SU-DHL-6 (cell line): ENCODE results near the gene IZUMO4.

ENCODE experiments used
- H2AFZ ChIP-seq: fragments of 200-600 bp; sonication (generic); 2 replicates; pipeline ENCODE4 v1.6.1; 2014; ENCODE audit warnings: low read depth, mild to moderate bottlenecking, moderate library complexity, mixed read lengths, antibody characterized with exemption, low read length; ENCODE audit not compliant: severe bottlenecking
- H3F3A ChIP-seq: fragments of 200-600 bp; shearing (Covaris generic); 2 replicates; pipeline ENCODE4 v1.6.0; 2016; ENCODE audit warnings: antibody characterized with exemption, mild to moderate bottlenecking; ENCODE audit not compliant: insufficient read depth
- H3K27ac ChIP-seq: fragments of 200-600 bp; sonication (generic); 2 replicates; pipeline ENCODE4 v1.5.1; 2016; ENCODE audit warnings: low read depth, mild to moderate bottlenecking, low read length, moderate library complexity, mixed read lengths
- H3K27me3 ChIP-seq: fragments of 200-600 bp; sonication (generic), shearing (Covaris generic); 2 replicates; pipeline ENCODE4 v1.6.0; 2014; ENCODE audit warnings: mild to moderate bottlenecking, low read length
- H3K36me3 ChIP-seq: fragments of 200-600 bp; sonication (generic); 2 replicates; pipeline ENCODE4 v1.6.1; 2014; ENCODE audit warnings: mild to moderate bottlenecking, low read length, mixed read lengths
- H3K4me2 ChIP-seq: fragments of 300-600, 200-600 bp; shearing (Covaris generic), sonication (generic); 2 replicates; pipeline ENCODE4 v1.6.0; 2014; ENCODE audit warnings: low read length, low read depth, mild to moderate bottlenecking; ENCODE audit not compliant: poor library complexity, severe bottlenecking
- H3K4me3 ChIP-seq: fragments of 200-600 bp; sonication (generic); 2 replicates; pipeline ENCODE4 v1.5.1; 2014; ENCODE audit warnings: antibody characterized with exemption, low read length, mild to moderate bottlenecking, mixed read lengths; ENCODE audit not compliant: insufficient read depth, poor library complexity, severe bottlenecking
- H3K79me2 ChIP-seq: fragments of 200-600 bp; sonication (generic); 2 replicates; pipeline ENCODE4 v1.6.1; 2014; ENCODE audit warnings: mild to moderate bottlenecking, low read length, moderate library complexity; ENCODE audit not compliant: insufficient read depth
- H3K9ac ChIP-seq: fragments of 200-600 bp; sonication (generic); 2 replicates; pipeline ENCODE4 v1.7.0; 2014; ENCODE audit warnings: mild to moderate bottlenecking, low read length
- H3K9me2 ChIP-seq: fragments of 200-600 bp; sonication (generic); replicated peaks from 2 replicates; pipeline ENCODE4 v1.6.1; 2014; ENCODE audit warnings: low read length; ENCODE audit not compliant: insufficient read depth
- H3K9me3 ChIP-seq: fragments of 200-600 bp; sonication (generic); 2 replicates; pipeline ENCODE4 v1.6.1; 2014; ENCODE audit warnings: low read length, mixed read lengths; ENCODE audit not compliant: insufficient read depth
- H4K20me1 ChIP-seq: fragments of 200-600 bp; sonication (generic); 2 replicates; pipeline ENCODE4 v1.6.1; 2014; ENCODE audit warnings: low read depth, mild to moderate bottlenecking, antibody characterized with exemption, low read length, moderate library complexity, mixed read lengths
- EZH2phosphoT487 ChIP-seq: fragments of 200-600 bp; sonication (generic), shearing (Covaris generic); conservative IDR thresholded peaks from 2 replicates; pipeline ENCODE4 v1.6.1; 2018; ENCODE audit warnings: mild to moderate bottlenecking, antibody characterized with exemption, low read length, moderate library complexity, mixed read lengths
- TF ChIP-seq, protein P1 (sequence below): fragments of 200-600 bp; sonication (generic); IDR thresholded peaks from one replicate; pipeline ENCODE4 v1.5.1; 2017; ENCODE audit warnings: antibody characterized with exemption, mild to moderate bottlenecking, low read length, moderate library complexity; ENCODE audit not compliant: insufficient read depth, poor library complexity, severe bottlenecking

IZUMO4 gene

DNA sequence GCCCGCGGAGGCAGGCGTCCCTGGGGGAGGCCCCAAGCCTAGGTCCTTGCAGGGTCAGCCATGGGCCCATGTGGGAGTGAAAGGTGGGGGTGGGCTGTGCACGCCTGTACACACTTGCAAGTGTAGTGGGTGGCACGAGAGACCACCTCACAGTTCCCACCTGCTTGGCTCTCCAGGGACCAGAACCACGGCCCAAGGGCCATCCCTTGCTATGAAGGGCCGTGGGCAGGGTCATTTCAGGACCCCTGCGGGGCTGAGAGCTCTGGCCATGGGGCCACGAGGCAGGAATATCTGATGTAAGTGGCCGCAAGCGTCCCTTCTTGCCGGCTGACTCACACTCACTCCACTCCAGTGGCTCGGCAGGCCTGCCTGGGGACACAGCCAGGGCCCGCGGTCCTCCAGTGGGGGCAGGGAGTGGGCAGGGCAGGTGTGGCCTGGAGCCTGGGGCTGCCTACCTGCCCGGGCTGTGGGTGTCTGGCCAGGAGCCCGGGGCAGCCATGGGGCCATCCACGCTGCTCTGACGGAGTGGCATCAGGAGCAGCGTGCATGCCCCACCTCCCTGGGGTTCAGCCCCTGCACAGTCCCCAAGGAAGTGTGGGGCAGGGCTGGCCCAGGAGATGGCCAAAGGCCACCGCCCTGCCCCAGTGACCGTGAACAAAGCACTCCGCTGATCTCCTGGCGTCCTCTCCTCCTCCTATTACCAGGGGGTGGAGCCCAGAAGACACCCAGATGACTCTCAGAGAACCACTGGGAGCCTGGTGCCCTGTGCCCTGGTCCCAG lies 37.1 kb upstream of the IZUMO4 start:
- no peaks in the 10 kb centered on the region for H3K9me2 ChIP-seq
- H3F3A ChIP-seq = peaks cover 10% of the 10 kb centered on the region; the same call in 1 of the 2 replicates
- H3K9ac ChIP-seq = peak overlapping the region; percentile 88; the same call in 1 of the 2 replicates
- no peaks in the 10 kb centered on the region for H3K79me2 ChIP-seq
- H3K27ac ChIP-seq = no peak overlapping the region
- H3K4me2 ChIP-seq = peak overlapping the region; percentile 91
- H3K27me3 ChIP-seq = no peaks in the 10 kb centered on the region
- no peak overlapping the region for H2AFZ ChIP-seq
- no peaks in the 10 kb centered on the region for H3K36me3 ChIP-seq
- H4K20me1 ChIP-seq = no peaks in the 10 kb centered on the region
- H3K9me3 ChIP-seq = no peaks in the 10 kb centered on the region
- no peak for TF ChIP-seq EZH2phosphoT487
- TF ChIP-seq, protein P1, sequence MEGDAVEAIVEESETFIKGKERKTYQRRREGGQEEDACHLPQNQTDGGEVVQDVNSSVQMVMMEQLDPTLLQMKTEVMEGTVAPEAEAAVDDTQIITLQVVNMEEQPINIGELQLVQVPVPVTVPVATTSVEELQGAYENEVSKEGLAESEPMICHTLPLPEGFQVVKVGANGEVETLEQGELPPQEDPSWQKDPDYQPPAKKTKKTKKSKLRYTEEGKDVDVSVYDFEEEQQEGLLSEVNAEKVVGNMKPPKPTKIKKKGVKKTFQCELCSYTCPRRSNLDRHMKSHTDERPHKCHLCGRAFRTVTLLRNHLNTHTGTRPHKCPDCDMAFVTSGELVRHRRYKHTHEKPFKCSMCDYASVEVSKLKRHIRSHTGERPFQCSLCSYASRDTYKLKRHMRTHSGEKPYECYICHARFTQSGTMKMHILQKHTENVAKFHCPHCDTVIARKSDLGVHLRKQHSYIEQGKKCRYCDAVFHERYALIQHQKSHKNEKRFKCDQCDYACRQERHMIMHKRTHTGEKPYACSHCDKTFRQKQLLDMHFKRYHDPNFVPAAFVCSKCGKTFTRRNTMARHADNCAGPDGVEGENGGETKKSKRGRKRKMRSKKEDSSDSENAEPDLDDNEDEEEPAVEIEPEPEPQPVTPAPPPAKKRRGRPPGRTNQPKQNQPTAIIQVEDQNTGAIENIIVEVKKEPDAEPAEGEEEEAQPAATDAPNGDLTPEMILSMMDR = no peak
- H3K4me3 ChIP-seq = no peak overlapping the region

DNA sequence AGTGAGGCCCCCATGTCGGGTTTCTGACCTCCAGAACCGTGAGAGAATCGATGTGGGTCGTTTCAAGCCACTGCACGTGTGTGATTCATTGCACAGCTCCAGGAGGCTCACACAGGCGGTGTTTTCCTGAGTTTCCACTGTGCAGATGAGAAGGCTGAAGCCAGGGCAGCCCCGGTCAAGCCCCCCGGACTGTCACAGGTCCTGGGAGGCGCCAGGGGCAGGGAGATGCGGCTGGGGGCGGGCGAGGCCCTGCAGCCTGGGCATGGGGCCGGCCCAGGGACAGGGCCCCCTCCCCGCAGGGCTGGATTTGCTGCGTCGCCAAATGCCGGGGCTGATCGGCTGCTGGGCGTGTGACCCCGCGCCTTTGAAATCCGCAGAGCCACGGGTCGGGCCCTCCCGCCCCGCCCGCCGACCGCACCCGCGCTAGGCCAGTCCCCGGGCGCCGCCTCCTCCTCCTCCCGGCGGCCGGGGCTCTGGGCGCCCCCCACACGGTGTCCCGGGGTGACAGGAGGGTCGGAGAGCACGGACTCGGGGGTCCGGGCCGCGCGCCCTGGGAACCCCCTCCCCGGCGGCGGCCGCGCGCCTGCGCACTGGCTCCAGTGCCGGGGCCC lies 35.7 kb upstream of the IZUMO4 start:
- TF ChIP-seq, protein P1 = no peak
- TF ChIP-seq EZH2phosphoT487 = no peak
- Histone ChIP-seq H3K79me2 (no peaks in the 10 kb centered on the region), H3K9me2 (no peaks in the 10 kb centered on the region), H3K4me3 (peak overlapping the region; percentile 61), H3K36me3 (no peaks in the 10 kb centered on the region), H3K27ac (peak overlapping the region; percentile 62), H3K27me3 (no peaks in the 10 kb centered on the region), H3K9me3 (no peaks in the 10 kb centered on the region), H3F3A (peaks cover 7% of the 10 kb centered on the region; the same call in 1 of the 2 replicates), H3K4me2 (peak overlapping the region; percentile 91), H2AFZ (peak overlapping the region; percentile 37), H3K9ac (peak overlapping the region; percentile 88), H4K20me1 (no peaks in the 10 kb centered on the region)

DNA sequence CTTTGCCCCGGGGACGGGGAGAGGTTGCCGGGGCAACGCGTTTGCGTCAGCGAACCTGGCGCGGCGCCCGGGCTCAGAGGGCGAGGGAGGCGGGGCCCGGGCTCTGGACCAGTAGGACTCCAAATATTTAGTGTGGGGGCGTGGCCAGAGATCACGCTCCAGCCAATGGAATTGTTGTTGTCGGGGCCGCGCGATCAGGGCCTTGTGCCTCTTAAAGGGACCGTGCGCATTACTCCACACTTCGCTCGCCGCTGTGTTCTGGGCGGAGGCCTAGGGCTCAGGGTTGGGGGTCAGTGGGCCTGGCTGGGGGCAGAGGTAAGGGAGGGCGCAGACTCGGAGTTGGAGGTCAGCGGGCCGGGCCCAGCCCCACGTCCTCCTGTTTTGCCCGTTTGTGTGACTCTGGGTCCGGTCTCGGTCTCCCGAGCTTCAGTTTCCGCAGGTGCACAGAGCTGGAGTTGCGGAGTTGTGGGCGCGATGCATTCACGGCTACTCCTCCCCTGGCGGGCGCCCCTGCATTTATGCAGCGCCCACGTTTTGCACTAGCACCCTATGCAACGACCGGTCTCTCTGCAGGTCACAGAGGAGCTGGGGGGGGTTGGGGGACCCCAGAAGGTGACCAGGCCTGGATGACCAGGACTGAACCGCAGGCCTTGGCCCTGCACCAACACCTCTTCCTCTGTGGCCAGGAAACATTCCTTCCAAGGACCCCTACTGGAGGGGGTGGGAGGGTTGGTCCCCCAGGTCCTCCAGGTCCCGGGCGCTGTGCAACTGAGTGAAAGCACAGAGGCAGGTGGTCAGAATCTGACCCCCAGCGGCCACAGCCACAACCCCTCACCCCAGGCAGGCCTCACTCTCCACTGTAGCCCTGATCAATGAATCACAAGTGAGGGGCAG lies 35.0 kb upstream of the IZUMO4 start:
- H3K9ac ChIP-seq = peak overlapping the region; percentile 88
- H3F3A ChIP-seq = peaks cover 7% of the 10 kb centered on the region; the same call in 1 of the 2 replicates
- peak overlapping the region; percentile 62 for H3K4me3 ChIP-seq
- H2AFZ ChIP-seq = peak overlapping the region; percentile 37
- no peak for TF ChIP-seq EZH2phosphoT487
- TF ChIP-seq, protein P1 = no peak
- H3K27ac ChIP-seq = peak overlapping the region; percentile 62
- no peaks in the 10 kb centered on the region for H3K36me3 ChIP-seq
- no peaks in the 10 kb centered on the region for H3K79me2 ChIP-seq
- no peaks in the 10 kb centered on the region for H3K9me3 ChIP-seq
- H3K4me2 ChIP-seq = peak overlapping the region; percentile 91
- no peaks in the 10 kb centered on the region for H4K20me1 ChIP-seq
- H3K9me2 ChIP-seq = no peaks in the 10 kb centered on the region
- H3K27me3 ChIP-seq = no peaks in the 10 kb centered on the region
